GM12878 (cell line): ENCODE measurements around the gene TSFM. TPM values are rescaled to one million over a fixed set of nuclear protein-coding genes. Genes with fewer than 3 reads are reported as not detected.
A peak's percentile ranks its signal among the peaks of the same experiment; 100 is the strongest.

Source experiments
- ATF7 ChIP-seq: fragments of 450-650 bp; IDR thresholded peaks from 2 replicates; pipeline ENCODE4 v1.6.1; 2016; ENCODE audit warnings: low read depth, mild to moderate bottlenecking
- BCL11A ChIP-seq: IDR thresholded peaks from 2 replicates; pipeline ENCODE4 v1.6.1; 2011; ENCODE audit warnings: low read depth, low read length
- CHD1 ChIP-seq: IDR thresholded peaks from 2 replicates; pipeline ENCODE4 v1.6.1; 2012; ENCODE audit warnings: low read depth, low read length, improper control_type of control experiment
- CHD4 ChIP-seq: fragments of 200-600 bp; sonication (generic); IDR thresholded peaks from 2 replicates; pipeline ENCODE4 v1.6.1; 2016; ENCODE audit warnings: mild to moderate bottlenecking
- CREM ChIP-seq: IDR thresholded peaks from 2 replicates; pipeline ENCODE4 v1.6.1; 2014; ENCODE audit warnings: antibody characterized with exemption, low read depth
- DPF2 ChIP-seq: fragments of 450-650 bp; IDR thresholded peaks from 2 replicates; pipeline ENCODE4 v1.6.1; 2017; ENCODE audit warnings: mild to moderate bottlenecking
- EGR1 ChIP-seq, 2 experiments: IDR thresholded peaks; 1 replicate in 1 of 2; 2 replicates in 1 of 2; pipeline ENCODE4 v1.6.1; 2011 to 2012; ENCODE audit warnings: low read depth in 2 of 2, low read length in 2 of 2, borderline replicate concordance in 1 of 2, mild to moderate bottlenecking in 1 of 2, moderate library complexity in 1 of 2
- GATAD2B ChIP-seq: fragments of 450-650 bp; conservative IDR thresholded peaks from 2 replicates; pipeline ENCODE4 v1.6.1; 2017; ENCODE audit warnings: low read depth, mild to moderate bottlenecking, moderate library complexity
- MEF2A ChIP-seq: IDR thresholded peaks from 2 replicates; pipeline ENCODE4 v1.6.1; 2011; ENCODE audit warnings: low read depth, mild to moderate bottlenecking, low read length, moderate library complexity; ENCODE audit not compliant: insufficient read depth
- MXI1 ChIP-seq: fragments of 150-350 bp; IDR thresholded peaks from 2 replicates; pipeline ENCODE4 v1.6.1; 2011; ENCODE audit warnings: low read depth, mild to moderate bottlenecking, inconsistent platforms, low read length, improper control_type of control experiment
- MYC ChIP-seq: IDR thresholded peaks from 2 replicates; pipeline ENCODE4 v1.6.1; 2011; ENCODE audit warnings: mild to moderate bottlenecking, low read length, moderate library complexity, inconsistent platforms; ENCODE audit not compliant: insufficient read depth, insufficient replicate concordance, insufficient read length, severe bottlenecking
- POLR2AphosphoS5 ChIP-seq: IDR thresholded peaks from 2 replicates; pipeline ENCODE4 v1.6.1; 2011; ENCODE audit warnings: mild to moderate bottlenecking, low read length, inconsistent platforms
- RBBP5 ChIP-seq: fragments of 200-600 bp; sonication (generic); conservative IDR thresholded peaks from 2 replicates; pipeline ENCODE4 v1.6.1; 2016
- RELA ChIP-seq: fragments of 450-650 bp; IDR thresholded peaks from 2 replicates; pipeline ENCODE4 v1.8.0; 2014; ENCODE audit warnings: borderline replicate concordance; ENCODE audit not compliant: partially characterized antibody
- RELB ChIP-seq: fragments of 450-650 bp; IDR thresholded peaks from 2 replicates; pipeline ENCODE4 v1.6.1; 2017; ENCODE audit warnings: low read depth, mild to moderate bottlenecking, moderate library complexity
- SREBF1 ChIP-seq: IDR thresholded peaks from 2 replicates; pipeline ENCODE4 v1.6.1; 2012; ENCODE audit warnings: mild to moderate bottlenecking, low read length
- STAT1 ChIP-seq: fragments of 450-650 bp; conservative IDR thresholded peaks from 2 replicates; pipeline ENCODE4 v1.6.1; 2014; ENCODE audit warnings: antibody characterized with exemption, mild to moderate bottlenecking
- SUPT20H ChIP-seq: IDR thresholded peaks from 2 replicates; pipeline ENCODE4 v1.6.1; 2011; ENCODE audit warnings: low read depth, mild to moderate bottlenecking, low read length, moderate library complexity, borderline replicate concordance; ENCODE audit not compliant: control insufficient read depth
- SUZ12 ChIP-seq: fragments of 200-600 bp; sonication (generic); IDR thresholded peaks from one replicate; pipeline ENCODE4 v1.6.1; 2018; ENCODE audit warnings: antibody characterized with exemption, mild to moderate bottlenecking; ENCODE audit not compliant: unreplicated experiment
- YY1 ChIP-seq: IDR thresholded peaks from 2 replicates; pipeline ENCODE4 v1.6.1; 2011; ENCODE audit warnings: low read depth, mild to moderate bottlenecking, low read length
- ZBTB33 ChIP-seq: fragments of 450-650 bp; IDR thresholded peaks from 2 replicates; pipeline ENCODE4 v1.6.1; 2017; ENCODE audit warnings: mild to moderate bottlenecking
- polyA plus RNA-seq, 11 experiments: library from polyadenylated mRNA; depleted of rRNA in 4 of 11; unstranded in 6 of 11; stranded (reverse) in 5 of 11; fragments of >200 nt; fragmentation: Nextera tagmentation in 4 of 11; fragmentation: Illumina TruSeq in 1 of 11; extraction: Ambion mirVana in 4 of 11; extraction: Trizol in 1 of 11; gene quantifications; 1 replicate in 1 of 11; 2 replicates in 10 of 11; pipeline versions ENCODE4 v1.2.1 to v1.2.3, GENCODE V29; 2011 to 2016; ENCODE audit warnings: inconsistent platforms in 2 of 11, missing spikeins in 2 of 11, low read depth in 1 of 11
- total RNA-seq, 4 experiments: library from RNA; depleted of rRNA in 3 of 4; stranded (reverse); fragments of >200 nt in 3 of 4; fragmentation: Illumina TruSeq in 1 of 4; extraction: Trizol in 1 of 4; gene quantifications; 2 replicates each; pipeline versions ENCODE4 v1.2.1 to v1.2.3, GENCODE V29; 2013 to 2021
- TF ChIP-seq, protein P1 (sequence below): fragments of 450-650 bp; IDR thresholded peaks from 2 replicates; pipeline ENCODE4 v1.6.1; 2018; ENCODE audit warnings: borderline replicate concordance, mild to moderate bottlenecking; ENCODE audit not compliant: partially characterized antibody

TSFM gene
- total and polyA plus RNA-seq, 10 of the 15 experiments (the other 5 are each of a cell fraction or from before 2014, with no cell fraction given): 36.7 to 132 (median 45.6) TPM

DNA sequence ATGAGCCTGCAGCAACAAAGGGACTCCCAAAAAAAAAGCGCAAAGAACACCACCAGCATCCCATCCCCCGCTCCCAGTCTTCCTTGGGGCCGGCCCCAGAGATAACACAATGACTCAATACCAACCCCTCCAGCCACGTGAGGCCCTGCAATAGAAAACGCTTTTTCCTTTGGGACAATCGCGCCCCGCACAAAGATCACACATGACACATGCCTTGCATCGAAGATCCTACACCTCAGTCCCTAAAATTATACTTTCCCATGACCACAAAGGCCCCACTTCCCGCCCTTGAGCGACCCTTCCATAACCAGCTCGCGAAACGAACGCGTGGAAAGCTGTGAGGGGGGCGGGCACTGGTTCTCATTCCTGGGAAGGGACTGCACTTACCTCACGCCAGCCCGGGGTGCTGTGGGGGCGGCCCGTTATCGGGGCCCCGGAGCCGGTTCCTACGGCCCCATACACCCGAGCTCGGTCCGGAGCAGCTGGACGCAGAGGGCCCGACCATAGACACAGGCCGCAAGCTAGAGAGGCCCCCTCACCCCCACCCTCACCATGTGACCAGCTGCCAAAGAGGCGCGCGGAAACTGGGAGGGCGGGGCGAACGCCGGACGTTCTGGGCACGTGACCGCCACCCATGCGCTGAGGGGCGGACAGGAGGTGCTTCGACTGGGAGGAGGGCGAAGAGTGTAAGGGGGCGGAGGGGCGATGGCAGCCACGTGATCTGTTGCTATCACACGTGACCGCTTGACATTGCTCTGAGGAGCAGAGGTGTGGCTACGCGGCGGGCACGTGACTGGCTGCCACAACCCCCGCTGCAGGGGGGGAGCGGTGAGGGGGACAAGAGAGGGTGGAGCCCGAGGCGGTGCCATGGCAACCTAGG, 30.6 kb upstream of the TSFM start, which contains the start of gene CDK4 (continued):
- peak; percentile 68 for TF ChIP-seq RELB
- TF ChIP-seq CREM: peak; percentile 84
- no peak for TF ChIP-seq BCL11A
- TF ChIP-seq SREBF1: no peak
- no peak for TF ChIP-seq GATAD2B
- TF ChIP-seq DPF2: 0 out of 2 replicates have a peak, but pooled peaks have one; percentile 50
- TF ChIP-seq RELA: peak; percentile 99
- TF ChIP-seq ATF7: 0 out of 2 replicates have a peak, but pooled peaks have one; percentile 60
- TF ChIP-seq SUPT20H: no peak
- no peak for TF ChIP-seq RBBP5
- no peak for TF ChIP-seq CHD4
- no peak for TF ChIP-seq ZBTB33
- TF ChIP-seq EGR1 (IDR thresholded peaks at IDR 0.05; ENCODE audit: borderline replicate concordance in 1 of 2, low read depth in 2 of 2, low read length in 2 of 2): peak; percentile 4 to 77
- TF ChIP-seq POLR2AphosphoS5: peak; percentile 69
- peak; percentile 74 for TF ChIP-seq MYC
- TF ChIP-seq STAT1: no peak; the same call in 1 of the 2 replicates
- TF ChIP-seq CHD1: 0 out of 2 replicates have a peak, but pooled peaks have one; percentile 79
- TF ChIP-seq YY1: peak; percentile 31; the same call in 1 of the 2 replicates
- TF ChIP-seq MXI1: peak; percentile 96
- TF ChIP-seq SUZ12: no peak
- no peak for TF ChIP-seq MEF2A
- TF ChIP-seq, protein P1, sequence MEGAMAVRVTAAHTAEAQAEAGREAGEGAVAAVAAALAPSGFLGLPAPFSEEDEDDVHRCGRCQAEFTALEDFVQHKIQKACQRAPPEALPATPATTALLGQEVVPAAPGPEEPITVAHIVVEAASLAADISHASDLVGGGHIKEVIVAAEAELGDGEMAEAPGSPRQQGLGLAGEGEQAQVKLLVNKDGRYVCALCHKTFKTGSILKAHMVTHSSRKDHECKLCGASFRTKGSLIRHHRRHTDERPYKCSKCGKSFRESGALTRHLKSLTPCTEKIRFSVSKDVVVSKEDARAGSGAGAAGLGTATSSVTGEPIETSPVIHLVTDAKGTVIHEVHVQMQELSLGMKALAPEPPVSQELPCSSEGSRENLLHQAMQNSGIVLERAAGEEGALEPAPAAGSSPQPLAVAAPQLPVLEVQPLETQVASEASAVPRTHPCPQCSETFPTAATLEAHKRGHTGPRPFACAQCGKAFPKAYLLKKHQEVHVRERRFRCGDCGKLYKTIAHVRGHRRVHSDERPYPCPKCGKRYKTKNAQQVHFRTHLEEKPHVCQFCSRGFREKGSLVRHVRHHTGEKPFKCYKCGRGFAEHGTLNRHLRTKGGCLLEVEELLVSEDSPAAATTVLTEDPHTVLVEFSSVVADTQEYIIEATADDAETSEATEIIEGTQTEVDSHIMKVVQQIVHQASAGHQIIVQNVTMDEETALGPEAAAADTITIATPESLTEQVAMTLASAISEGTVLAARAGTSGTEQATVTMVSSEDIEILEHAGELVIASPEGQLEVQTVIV: no peak
